ENCODE results near the gene EAPP.

GRCh38 chr14:34527591-34527990 lies 11.9 kb downstream of the EAPP start:
- no peak for TF ChIP-seq TAF1 (IDR thresholded peaks at IDR 0.05; ENCODE audit: borderline replicate concordance, low read depth, low read length)
- no peak for TF ChIP-seq POLR2AphosphoS5 (IDR thresholded peaks at IDR 0.05; ENCODE audit: low read depth, low read length)

Data from GM12892 (cell line).